ENCODE results near the gene BICDL2. TPM values are rescaled to one million over a fixed set of nuclear protein-coding genes. Genes with fewer than 3 reads are reported as not detected.

The BICDL2 gene
- total and polyA plus RNA-seq, 9 of the 15 experiments (the other 6 are each of a cell fraction or from before 2014, with no cell fraction given), result 0.09 to 0.28 (median 0.09) TPM; not detected in 6

- TF ChIP-seq, protein P1, sequence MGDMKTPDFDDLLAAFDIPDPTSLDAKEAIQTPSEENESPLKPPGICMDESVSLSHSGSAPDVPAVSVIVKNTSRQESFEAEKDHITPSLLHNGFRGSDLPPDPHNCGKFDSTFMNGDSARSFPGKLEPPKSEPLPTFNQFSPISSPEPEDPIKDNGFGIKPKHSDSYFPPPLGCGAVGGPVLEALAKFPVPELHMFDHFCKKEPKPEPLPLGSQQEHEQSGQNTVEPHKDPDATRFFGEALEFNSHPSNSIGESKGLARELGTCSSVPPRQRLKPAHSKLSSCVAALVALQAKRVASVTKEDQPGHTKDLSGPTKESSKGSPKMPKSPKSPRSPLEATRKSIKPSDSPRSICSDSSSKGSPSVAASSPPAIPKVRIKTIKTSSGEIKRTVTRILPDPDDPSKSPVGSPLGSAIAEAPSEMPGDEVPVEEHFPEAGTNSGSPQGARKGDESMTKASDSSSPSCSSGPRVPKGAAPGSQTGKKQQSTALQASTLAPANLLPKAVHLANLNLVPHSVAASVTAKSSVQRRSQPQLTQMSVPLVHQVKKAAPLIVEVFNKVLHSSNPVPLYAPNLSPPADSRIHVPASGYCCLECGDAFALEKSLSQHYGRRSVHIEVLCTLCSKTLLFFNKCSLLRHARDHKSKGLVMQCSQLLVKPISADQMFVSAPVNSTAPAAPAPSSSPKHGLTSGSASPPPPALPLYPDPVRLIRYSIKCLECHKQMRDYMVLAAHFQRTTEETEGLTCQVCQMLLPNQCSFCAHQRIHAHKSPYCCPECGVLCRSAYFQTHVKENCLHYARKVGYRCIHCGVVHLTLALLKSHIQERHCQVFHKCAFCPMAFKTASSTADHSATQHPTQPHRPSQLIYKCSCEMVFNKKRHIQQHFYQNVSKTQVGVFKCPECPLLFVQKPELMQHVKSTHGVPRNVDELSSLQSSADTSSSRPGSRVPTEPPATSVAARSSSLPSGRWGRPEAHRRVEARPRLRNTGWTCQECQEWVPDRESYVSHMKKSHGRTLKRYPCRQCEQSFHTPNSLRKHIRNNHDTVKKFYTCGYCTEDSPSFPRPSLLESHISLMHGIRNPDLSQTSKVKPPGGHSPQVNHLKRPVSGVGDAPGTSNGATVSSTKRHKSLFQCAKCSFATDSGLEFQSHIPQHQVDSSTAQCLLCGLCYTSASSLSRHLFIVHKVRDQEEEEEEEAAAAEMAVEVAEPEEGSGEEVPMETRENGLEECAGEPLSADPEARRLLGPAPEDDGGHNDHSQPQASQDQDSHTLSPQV (IDR thresholded peaks at IDR 0.05), result no peak
- TF ChIP-seq ZNF830 (CRISPR knock-in tag; IDR thresholded peaks at IDR 0.05), result no peak
Measured at GRCh38 chr16:2987286-2987685, 49.5 kb downstream of the BICDL2 start (continued).

DNA sequence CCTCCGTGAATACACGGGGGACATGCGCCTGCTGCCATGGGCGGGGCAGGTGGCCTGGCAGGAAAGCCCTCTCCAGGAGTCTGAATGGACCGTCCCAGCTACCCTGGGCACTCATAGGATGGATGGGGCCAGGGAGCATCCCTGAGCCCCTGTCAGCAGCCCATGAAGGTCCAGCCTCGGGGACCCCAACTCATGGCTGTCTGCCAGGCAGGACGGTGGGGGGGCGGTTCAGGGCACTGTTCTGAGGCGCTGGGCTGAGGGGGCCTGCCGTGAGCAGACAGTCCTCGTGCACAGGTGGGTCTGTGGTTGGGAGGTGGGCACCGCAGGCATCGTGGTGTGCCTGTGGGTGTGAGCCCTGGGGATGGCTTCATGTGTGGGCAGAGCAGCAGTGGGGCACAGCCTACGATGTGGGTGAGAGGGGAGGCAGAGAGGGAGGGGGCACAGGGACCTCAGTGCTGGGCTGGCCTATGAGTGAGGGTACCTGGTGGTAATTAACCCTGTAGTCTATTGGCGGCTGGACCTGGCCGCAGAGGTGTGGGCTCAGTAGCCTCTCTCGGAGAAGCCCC lies 50.0 kb downstream of the BICDL2 start:
- Histone ChIP-seq H2AFZ (ENCODE audit: low read depth, low read length) (no peak overlapping the region), H4K20me1 (replicated peaks; ENCODE audit: control insufficient read depth, insufficient read depth, low read length) (no peaks in the 10 kb centered on the region), H3K4me3 (no peak overlapping the region), H3K9ac (ENCODE audit: insufficient read depth in 1 of 2, low read depth in 2 of 2, low read length in 2 of 2) (peak overlapping the region in 1 of 2 experiments; percentile 64; a peak in 2 of 4 replicates), H3K9me3 (replicated peaks; ENCODE audit: control insufficient read depth, insufficient read depth, low read depth, low read length) (no peaks in the 10 kb centered on the region), H3K4me2 (ENCODE audit: insufficient read depth, low read length) (no peak overlapping the region), H3K27ac (ENCODE audit: extremely low read depth, low read depth, low read length) (no peak overlapping the region), H3K9me1 (ENCODE audit: control insufficient read depth, insufficient read depth, low read length) (no peaks in the 10 kb centered on the region), H3K36me3 (ENCODE audit: control insufficient read depth, insufficient read depth, low read length) (no peaks in the 10 kb centered on the region), H3K27me3 (ENCODE audit: control insufficient read depth in 2 of 2, insufficient read depth in 2 of 2, low read length in 2 of 2) (no peaks in the 10 kb centered on the region), H3K79me2 (ENCODE audit: control insufficient read depth, insufficient read depth, low read length) (no peaks in the 10 kb centered on the region), H3K4me1 (replicated peaks in 1 of 2; ENCODE audit: control insufficient read depth in 2 of 2, insufficient read depth in 2 of 2, low read length in 2 of 2) (peaks cover 16 to 70% of the 10 kb centered on the region in 2 experiments)
- no TSS peak for BruUV-seq (replicated peaks)
- TF ChIP-seq ZNF280A (IDR thresholded peaks at IDR 0.05; ENCODE audit: low read depth, partially characterized antibody), result no peak
- no peak for TF ChIP-seq TCFL5 (CRISPR knock-in tag; conservative IDR thresholded peaks at IDR 0.05)
- no peak for TF ChIP-seq SAFB (IDR thresholded peaks at IDR 0.05; ENCODE audit: borderline replicate concordance, low read depth, low read length)
- in situ Hi-C loops (cut with MboI), result no loop called here
- DNase-seq (ENCODE audit: extremely low read depth in 1 of 4, low spot score in 3 of 4) (no peak), ATAC-seq (no peak), FAIRE-seq (no peak)
- intact Hi-C loops (cut with micrococcal nuclease), result no loop called here
- ChIA-PET CTCF (ENCODE audit: low intra/inter-chr PET ratio) (no interaction called here), POLR2A (interaction anchor here (0.5 kb wide), 1 partner anchor 15 kb away, joined by 3 read pairs; no protein-coding TSS in a partner anchor)
- 59% methylated on average over 12 of the region's 17 CpGs for WGBS (ENCODE audit: insufficient coverage, low coverage, missing lambda C conversion rate)

All from K562 (cell line).